ENCODE data around the gene PITPNM2. TPM values are rescaled to one million over a fixed set of nuclear protein-coding genes. Genes with fewer than 3 reads are reported as not detected.

Gene PITPNM2
- total and polyA plus RNA-seq, 9 of the 15 experiments (the other 6 are each of a cell fraction or from before 2014, with no cell fraction given), result 0.03 to 10.8 (median 2.9) TPM

DNA sequence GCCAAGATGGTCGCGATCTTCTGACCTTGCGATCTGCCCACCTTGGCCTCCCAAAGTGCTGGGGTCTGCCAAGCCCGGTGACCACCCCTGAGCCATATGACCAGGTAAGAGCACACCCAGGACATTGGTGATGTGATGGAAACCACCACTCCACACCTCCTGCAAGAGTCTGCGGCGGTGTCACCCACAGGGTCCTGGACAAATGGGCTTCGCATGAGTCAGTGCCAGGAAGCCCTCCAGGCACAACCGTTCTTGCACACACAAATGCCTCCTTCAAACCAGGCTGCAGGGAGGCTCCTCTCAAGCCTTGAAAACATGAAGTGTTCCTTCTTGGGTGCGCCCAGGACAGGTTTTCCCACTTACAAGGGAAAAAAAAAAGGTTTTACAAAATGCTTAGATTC lies 16.6 kb downstream of the PITPNM2 start:
- H3K4me1 ChIP-seq (replicated peaks in 1 of 2; ENCODE audit: control insufficient read depth in 2 of 2, insufficient read depth in 2 of 2, low read length in 2 of 2), result peaks cover 0 to 4% of the 10 kb centered on the region in 2 experiments; a peak in 2 of 5 replicates
- no peaks in the 10 kb centered on the region for H3K9me3 ChIP-seq (replicated peaks; ENCODE audit: control insufficient read depth, insufficient read depth, low read depth, low read length)
- intact Hi-C loops (cut with micrococcal nuclease), result no loop called here

More for the DNA sequence above, 16.6 kb downstream of the PITPNM2 start:
- H4K20me1 ChIP-seq (replicated peaks; ENCODE audit: control insufficient read depth, insufficient read depth, low read length), result 0 out of 2 replicates have a peak, but pooled peaks cover 3% of the 10 kb centered on the region
- no peak for TF ChIP-seq SRSF9 (IDR thresholded peaks at IDR 0.05; ENCODE audit: borderline replicate concordance, low read depth, low read length)
- TF ChIP-seq ZNF830 (CRISPR knock-in tag; IDR thresholded peaks at IDR 0.05), result no peak
- TF ChIP-seq HNRNPK (IDR thresholded peaks at IDR 0.05; ENCODE audit: low read depth, low read length, poor library complexity, severe bottlenecking), result no peak
- TF ChIP-seq ZNF134 (CRISPR knock-in tag; conservative IDR thresholded peaks at IDR 0.05), result no peak
- no peak for TF ChIP-seq ZNF551 (CRISPR knock-in tag; IDR thresholded peaks at IDR 0.05)
- TF ChIP-seq KDM2B (CRISPR knock-in tag; IDR thresholded peaks at IDR 0.05), result no peak
- TF ChIP-seq ETV1 (tag; conservative IDR thresholded peaks at IDR 0.05; ENCODE audit: low read depth), result no peak
- TF ChIP-seq TAF15 (IDR thresholded peaks at IDR 0.05; ENCODE audit: low read depth, low read length), result no peak
- TF ChIP-seq PHF8 (IDR thresholded peaks at IDR 0.05; ENCODE audit: borderline replicate concordance, low read length), result no peak
- TF ChIP-seq ASH1L (IDR thresholded peaks at IDR 0.05; ENCODE audit: borderline replicate concordance, low read depth, partially characterized antibody), result no peak
- TF ChIP-seq, protein P1, sequence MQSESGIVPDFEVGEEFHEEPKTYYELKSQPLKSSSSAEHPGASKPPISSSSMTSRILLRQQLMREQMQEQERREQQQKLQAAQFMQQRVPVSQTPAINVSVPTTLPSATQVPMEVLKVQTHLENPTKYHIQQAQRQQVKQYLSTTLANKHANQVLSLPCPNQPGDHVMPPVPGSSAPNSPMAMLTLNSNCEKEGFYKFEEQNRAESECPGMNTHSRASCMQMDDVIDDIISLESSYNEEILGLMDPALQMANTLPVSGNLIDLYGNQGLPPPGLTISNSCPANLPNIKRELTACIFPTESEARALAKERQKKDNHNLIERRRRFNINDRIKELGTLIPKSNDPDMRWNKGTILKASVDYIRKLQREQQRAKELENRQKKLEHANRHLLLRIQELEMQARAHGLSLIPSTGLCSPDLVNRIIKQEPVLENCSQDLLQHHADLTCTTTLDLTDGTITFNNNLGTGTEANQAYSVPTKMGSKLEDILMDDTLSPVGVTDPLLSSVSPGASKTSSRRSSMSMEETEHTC (IDR thresholded peaks at IDR 0.05), result no peak
- TF ChIP-seq XRCC4 (IDR thresholded peaks at IDR 0.05; ENCODE audit: extremely low read depth, insufficient read depth, insufficient read length), result no peak
- TF ChIP-seq SIN3B (IDR thresholded peaks at IDR 0.05; ENCODE audit: low read depth), result no peak
- no peak for TF ChIP-seq MXI1 (IDR thresholded peaks at IDR 0.05; ENCODE audit: low read depth, low read length)
- TF ChIP-seq KAT2B (IDR thresholded peaks at IDR 0.05; ENCODE audit: low read depth, low read length), result no peak
- TF ChIP-seq KLF6 (CRISPR knock-in tag; IDR thresholded peaks at IDR 0.05; ENCODE audit: borderline replicate concordance), result no peak
- TF ChIP-seq, protein P2, sequence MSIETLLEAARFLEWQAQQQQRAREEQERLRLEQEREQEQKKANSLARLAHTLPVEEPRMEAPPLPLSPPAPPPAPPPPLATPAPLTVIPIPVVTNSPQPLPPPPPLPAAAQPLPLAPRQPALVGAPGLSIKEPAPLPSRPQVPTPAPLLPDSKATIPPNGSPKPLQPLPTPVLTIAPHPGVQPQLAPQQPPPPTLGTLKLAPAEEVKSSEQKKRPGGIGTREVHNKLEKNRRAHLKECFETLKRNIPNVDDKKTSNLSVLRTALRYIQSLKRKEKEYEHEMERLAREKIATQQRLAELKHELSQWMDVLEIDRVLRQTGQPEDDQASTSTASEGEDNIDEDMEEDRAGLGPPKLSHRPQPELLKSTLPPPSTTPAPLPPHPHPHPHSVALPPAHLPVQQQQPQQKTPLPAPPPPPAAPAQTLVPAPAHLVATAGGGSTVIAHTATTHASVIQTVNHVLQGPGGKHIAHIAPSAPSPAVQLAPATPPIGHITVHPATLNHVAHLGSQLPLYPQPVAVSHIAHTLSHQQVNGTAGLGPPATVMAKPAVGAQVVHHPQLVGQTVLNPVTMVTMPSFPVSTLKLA (conservative IDR thresholded peaks at IDR 0.05), result no peak
- TF ChIP-seq ESRRB (CRISPR knock-in tag; IDR thresholded peaks at IDR 0.05; ENCODE audit: borderline replicate concordance), result no peak
- no peak for TF ChIP-seq POLR2AphosphoS5 (IDR thresholded peaks at IDR 0.05; ENCODE audit: control insufficient read depth, insufficient read depth, low read depth, low read length)
- WGBS (ENCODE audit: insufficient coverage, low coverage, missing lambda C conversion rate), result 92% methylated on average over 8 of the region's 9 CpGs
- no peak for DNase-seq (ENCODE audit: extremely low read depth in 1 of 4, low spot score in 3 of 4)
- no TSS peak for BruUV-seq (replicated peaks)
- no peaks in the 10 kb centered on the region for H3K9me1 ChIP-seq (ENCODE audit: control insufficient read depth, insufficient read depth, low read length)
- no peaks in the 10 kb centered on the region for H3K36me3 ChIP-seq (ENCODE audit: control insufficient read depth, insufficient read depth, low read length)
- H3K9ac ChIP-seq (ENCODE audit: insufficient read depth in 1 of 2, low read depth in 2 of 2, low read length in 2 of 2), result no peak overlapping the region
- no peak for ATAC-seq
- H3K27ac ChIP-seq (ENCODE audit: extremely low read depth, low read depth, low read length), result no peak overlapping the region
- H3K4me3 ChIP-seq, result no peak overlapping the region
- no peak for FAIRE-seq
- H3K79me2 ChIP-seq (ENCODE audit: control insufficient read depth, insufficient read depth, low read length), result no peaks in the 10 kb centered on the region
- H3K27me3 ChIP-seq (ENCODE audit: control insufficient read depth in 2 of 2, insufficient read depth in 2 of 2, low read length in 2 of 2), result no peaks in the 10 kb centered on the region
- POLR2A ChIA-PET, result interaction anchor here (1.0 kb wide), 1 partner anchor 9 kb away, joined by 5 read pairs; no protein-coding TSS in a partner anchor
- CTCF ChIA-PET (ENCODE audit: low intra/inter-chr PET ratio), result no interaction called here
- H3K4me2 ChIP-seq (ENCODE audit: insufficient read depth, low read length), result no peak overlapping the region
- in situ Hi-C loops (cut with MboI), result no loop called here
- H2AFZ ChIP-seq (ENCODE audit: low read depth, low read length), result no peak overlapping the region

All from K562 (cell line).